OCI-LY1 (cell line): Measurements from ENCODE around the gene AMER2.

ENCODE experiments used
- H2AFZ ChIP-seq: fragments of 200-600 bp; sonication (generic), shearing (Covaris generic); 2 replicates; pipeline ENCODE4 v1.6.0; 2014; ENCODE audit warnings: antibody characterized with exemption, mild to moderate bottlenecking, low read length
- H3F3A ChIP-seq: fragments of 200-600 bp; sonication (generic), shearing (Covaris generic); 2 replicates; pipeline ENCODE4 v1.6.0; 2014; ENCODE audit warnings: mild to moderate bottlenecking, antibody characterized with exemption, low read length, moderate library complexity; ENCODE audit not compliant: insufficient read depth
- H3K27ac ChIP-seq: fragments of 200-600 bp; sonication (generic); 2 replicates; pipeline ENCODE4 v1.5.1; 2014; ENCODE audit warnings: low read length, mixed run types, mild to moderate bottlenecking, low read depth; ENCODE audit not compliant: poor library complexity, severe bottlenecking
- H3K27me3 ChIP-seq: fragments of 200-600 bp; sonication (generic); 2 replicates; pipeline ENCODE4 v1.6.0; 2014; ENCODE audit warnings: antibody characterized with exemption, mild to moderate bottlenecking, low read length, moderate library complexity; ENCODE audit not compliant: insufficient read depth
- H3K36me3 ChIP-seq: fragments of 200-600 bp; sonication (generic); 2 replicates; pipeline ENCODE4 v1.6.1; 2014; ENCODE audit warnings: mild to moderate bottlenecking, antibody characterized with exemption, low read length, moderate library complexity, mixed read lengths; ENCODE audit not compliant: insufficient read depth
- H3K4me1 ChIP-seq: fragments of 200-600 bp; sonication (generic); 2 replicates; pipeline ENCODE4 v1.5.1; 2014; ENCODE audit warnings: mild to moderate bottlenecking, low read length, moderate library complexity; ENCODE audit not compliant: insufficient read depth, severe bottlenecking
- H3K4me2 ChIP-seq: fragments of 200-600 bp; sonication (generic), shearing (Covaris generic); 2 replicates; pipeline ENCODE4 v1.6.1; 2014; ENCODE audit warnings: low read length
- H3K4me3 ChIP-seq: fragments of 200-600 bp; sonication (generic); 2 replicates; pipeline ENCODE4 v1.5.1; 2014; ENCODE audit warnings: low read length, low read depth, mild to moderate bottlenecking, mixed read lengths; ENCODE audit not compliant: poor library complexity, severe bottlenecking
- H3K79me2 ChIP-seq: fragments of 200-600 bp; shearing (Covaris generic); 2 replicates; pipeline ENCODE4 v1.6.1; 2016; ENCODE audit warnings: mixed run types, low read length, mixed read lengths; ENCODE audit not compliant: insufficient read depth
- H3K9ac ChIP-seq: fragments of 200-600 bp; sonication (generic), shearing (Covaris generic); 2 replicates; pipeline ENCODE4 v1.6.1; 2014; ENCODE audit warnings: mild to moderate bottlenecking, low read length, mixed read lengths
- H3K9me2 ChIP-seq: fragments of 200-600 bp; sonication (generic), shearing (Covaris generic); 2 replicates; pipeline ENCODE4 v1.6.1; 2014; ENCODE audit warnings: low read depth, mild to moderate bottlenecking, low read length, mixed read lengths
- H3K9me3 ChIP-seq: fragments of 200-600 bp; shearing (Covaris generic); 2 replicates; pipeline ENCODE4 v1.6.1; 2014; ENCODE audit warnings: low read length, mixed read lengths
- H4K20me1 ChIP-seq: fragments of 200-600 bp; sonication (generic), shearing (Covaris generic); 2 replicates; pipeline ENCODE4 v1.6.0; 2016; ENCODE audit warnings: mild to moderate bottlenecking, low read length; ENCODE audit not compliant: insufficient read depth
- CTCF ChIP-seq: fragments of 200-600 bp; sonication (generic), shearing (Covaris generic); IDR thresholded peaks from 2 replicates; pipeline ENCODE4 v1.5.1; 2017; ENCODE audit warnings: mild to moderate bottlenecking, antibody characterized with exemption, low read length, moderate library complexity, mixed read lengths
- EZH2 ChIP-seq: fragments of 200-600 bp; sonication (generic), shearing (Covaris generic); IDR thresholded peaks from 2 replicates; pipeline ENCODE4 v1.8.0; 2017; ENCODE audit warnings: borderline replicate concordance, mixed run types, mild to moderate bottlenecking, antibody characterized with exemption, low read length, moderate library complexity, mixed read lengths

The AMER2 gene

GRCh38 chr13:25141042-25141441 is 31.0 kb downstream of the AMER2 start:
- no peak overlapping the region for H3K4me3 ChIP-seq
- H3K4me1 ChIP-seq: no peaks in the 10 kb centered on the region
- no peak overlapping the region for H3K4me2 ChIP-seq
- H3K27me3 ChIP-seq: no peaks in the 10 kb centered on the region
- no peak overlapping the region for H3K27ac ChIP-seq
- H3K9me3 ChIP-seq: no peaks in the 10 kb centered on the region
- TF ChIP-seq CTCF (no peak), EZH2 (no peak)
- H3K79me2 ChIP-seq: no peaks in the 10 kb centered on the region
- no peaks in the 10 kb centered on the region for H3F3A ChIP-seq
- no peaks in the 10 kb centered on the region for H3K9me2 ChIP-seq
- H2AFZ ChIP-seq: no peak overlapping the region
- H3K9ac ChIP-seq: no peak overlapping the region
- H4K20me1 ChIP-seq: no peaks in the 10 kb centered on the region
- H3K36me3 ChIP-seq: no peaks in the 10 kb centered on the region

- Histone ChIP-seq H3K4me3 (no peak overlapping the region), H2AFZ (no peak overlapping the region), H4K20me1 (no peaks in the 10 kb centered on the region), H3K9ac (no peak overlapping the region), H3K9me3 (no peaks in the 10 kb centered on the region), H3K9me2 (no peaks in the 10 kb centered on the region), H3K36me3 (no peaks in the 10 kb centered on the region), H3K27ac (no peak overlapping the region), H3K4me2 (no peak overlapping the region), H3K27me3 (no peaks in the 10 kb centered on the region), H3F3A (no peaks in the 10 kb centered on the region), H3K4me1 (no peaks in the 10 kb centered on the region), H3K79me2 (no peaks in the 10 kb centered on the region)
- TF ChIP-seq CTCF (no peak), EZH2 (no peak)
Observed at GRCh38 chr13:25137788-25138115, 34.3 kb downstream of the AMER2 start.

- H3F3A ChIP-seq: no peaks in the 10 kb centered on the region
- H2AFZ ChIP-seq: no peak overlapping the region
- H3K27me3 ChIP-seq: no peaks in the 10 kb centered on the region
- no peak overlapping the region for H3K27ac ChIP-seq
- no peak overlapping the region for H3K4me2 ChIP-seq
- H3K79me2 ChIP-seq: no peaks in the 10 kb centered on the region
- no peaks in the 10 kb centered on the region for H4K20me1 ChIP-seq
- H3K9ac ChIP-seq: no peak overlapping the region
- TF ChIP-seq CTCF (no peak), EZH2 (no peak)
- no peaks in the 10 kb centered on the region for H3K9me3 ChIP-seq
- no peak overlapping the region for H3K4me3 ChIP-seq
- H3K36me3 ChIP-seq: no peaks in the 10 kb centered on the region
- no peaks in the 10 kb centered on the region for H3K9me2 ChIP-seq
- H3K4me1 ChIP-seq: no peaks in the 10 kb centered on the region
Observed at GRCh38 chr13:25136880-25137787, 35.0 kb downstream of the AMER2 start.
